Caki2 (cell line): ENCODE data around the gene JARID2. TPM values are rescaled to one million over a fixed set of nuclear protein-coding genes. Genes with fewer than 3 reads are reported as not detected.

ENCODE experiments used
- DNase-seq: peaks from one replicate; pipeline ENCODE4 v3.0.0-alpha.2; 2015; ENCODE audit warnings: low read depth
- in situ Hi-C: cut with HindIII; loops from 2 replicates; pipeline ENCODE4 v1.10.0; 2016; ENCODE audit warnings: low sequenced_read_pairs, low pct_unique_long_range_greater_than_20kb, mixed read lengths
- total RNA-seq: library from RNA; depleted of rRNA; stranded (reverse); fragments of >200 nt; shearing (Covaris generic); gene quantifications from 2 replicates; pipeline ENCODE4 v1.2.3, GENCODE V29; 2014; ENCODE audit warnings: low replicate concordance

JARID2 gene
- total RNA-seq, 1 experiment from 2014 or later: 4.9 TPM

DNA sequence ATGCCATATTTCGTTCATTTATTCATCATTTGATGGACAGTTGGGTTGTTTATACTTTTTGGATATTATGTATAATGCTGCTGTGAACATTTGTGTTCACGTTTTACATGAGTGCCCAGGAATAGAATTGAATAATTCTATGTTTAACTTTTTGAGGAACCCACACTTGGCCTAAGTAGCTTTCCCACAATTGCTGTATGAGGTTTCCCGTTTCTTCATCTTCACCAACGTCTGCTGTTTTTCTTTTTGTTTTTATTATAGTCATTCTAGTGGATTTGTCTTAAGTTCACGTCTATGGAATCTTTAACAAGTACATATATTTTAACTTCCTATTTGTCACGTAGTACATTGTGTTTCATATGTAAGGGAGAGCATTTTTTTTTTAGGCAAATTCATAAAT lies 110.3 kb downstream of the JARID2 start:
- in situ Hi-C loops: no loop called here
- no peak for DNase-seq

DNA sequence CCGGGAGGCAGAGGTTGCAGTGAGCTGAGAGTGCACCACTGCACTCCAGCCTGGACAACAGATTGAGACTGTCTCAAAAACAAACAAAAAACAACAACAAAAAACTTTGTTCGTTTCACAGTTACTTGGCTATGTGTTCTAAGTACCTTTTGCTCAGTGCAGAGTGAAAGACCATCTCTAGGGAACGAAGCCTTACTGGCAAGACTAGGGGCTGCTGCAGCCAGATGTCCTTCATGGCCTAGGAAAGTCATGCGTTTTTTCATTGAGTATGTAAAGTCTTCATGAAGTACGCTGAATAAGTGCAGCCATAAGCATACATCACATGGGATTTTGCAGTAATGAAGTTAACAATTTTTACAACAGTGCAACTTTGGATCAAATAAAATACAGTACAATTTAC lies 111.1 kb downstream of the JARID2 start:
- DNase-seq: no peak
- in situ Hi-C loops: no loop called here

DNA sequence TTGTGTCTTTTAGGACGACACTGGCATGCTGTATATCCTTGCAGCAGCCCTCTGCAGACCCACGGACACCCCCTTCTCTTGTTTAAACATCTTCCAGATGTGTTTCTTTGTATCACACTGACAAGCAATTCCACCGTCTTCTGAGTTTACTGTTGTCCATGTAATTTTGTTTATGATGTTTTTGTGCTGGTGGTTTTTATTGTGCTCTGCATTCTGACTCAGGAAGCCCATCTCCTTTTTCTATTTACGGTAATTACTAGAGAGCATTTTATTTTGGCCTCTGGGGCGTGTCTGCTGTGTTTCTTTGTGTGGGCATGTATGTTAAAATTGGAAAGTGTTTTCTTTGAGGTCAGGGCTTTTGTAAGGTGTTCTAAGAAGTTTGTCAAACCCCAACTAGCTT lies 111.9 kb downstream of the JARID2 start:
- in situ Hi-C loops: no loop called here
- no peak for DNase-seq

DNA sequence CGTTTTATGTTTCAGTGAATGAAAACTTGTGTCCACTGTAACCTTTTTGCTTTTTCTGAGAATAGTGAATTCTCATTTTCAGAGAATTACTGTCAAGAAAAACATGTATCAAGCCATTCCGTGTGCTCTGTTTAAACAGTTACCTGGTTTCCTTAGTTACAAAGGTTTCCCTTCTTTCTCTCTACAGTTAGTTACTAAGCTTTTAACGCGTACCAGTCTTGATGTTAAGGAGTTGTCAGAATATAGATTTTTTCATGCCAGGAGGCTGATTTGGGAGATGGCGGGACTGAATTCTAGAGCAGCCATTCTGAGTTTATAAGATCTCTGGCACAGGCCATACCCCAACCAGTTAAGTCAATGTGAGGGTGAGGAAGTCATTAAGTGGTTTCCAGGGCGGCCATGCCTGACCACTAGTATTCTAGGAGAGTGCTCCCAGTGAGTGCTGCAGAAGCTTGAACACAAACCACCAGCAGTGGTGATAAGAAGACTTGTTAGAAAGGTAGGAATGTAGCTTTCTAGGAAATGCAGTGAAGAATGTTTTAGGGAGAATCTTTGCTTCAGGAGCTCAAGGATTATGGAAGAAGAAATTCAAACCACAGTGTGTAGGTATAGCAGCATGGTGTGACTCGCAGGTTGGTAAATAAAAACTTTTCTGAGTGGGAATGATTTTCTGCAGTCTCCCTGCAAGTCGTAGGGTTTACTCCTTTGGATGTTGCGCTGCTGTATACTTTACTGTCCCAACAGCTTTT lies 112.9 kb downstream of the JARID2 start:
- DNase-seq: peak; percentile 48
- in situ Hi-C loops: no loop called here

DNA sequence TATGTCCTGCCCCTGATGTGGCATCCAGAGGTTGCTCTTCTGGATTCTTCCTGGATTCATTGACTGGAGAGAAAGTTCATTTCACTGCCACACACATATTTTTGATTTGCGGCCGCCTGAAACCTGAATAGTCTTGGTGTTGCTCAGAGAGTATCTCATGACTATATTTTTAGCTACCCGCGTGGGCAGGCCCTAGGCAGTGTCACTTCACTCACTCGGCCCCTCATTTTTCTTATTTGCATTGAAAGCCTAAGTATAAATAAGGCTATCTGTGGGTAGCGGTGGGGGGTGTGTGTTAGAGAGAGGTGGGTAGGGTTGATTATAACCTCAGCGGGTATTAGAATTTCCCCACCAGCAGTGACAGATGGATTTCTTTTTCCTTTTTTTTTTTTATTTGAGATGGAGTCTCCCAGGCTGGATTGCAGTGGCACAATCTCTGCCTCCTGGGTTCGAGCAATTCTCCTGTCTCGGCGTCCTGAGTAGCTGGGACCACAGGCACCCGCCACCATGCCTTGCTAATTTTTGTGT lies 113.5 kb downstream of the JARID2 start:
- in situ Hi-C loops: no loop called here
- DNase-seq: no peak

DNA sequence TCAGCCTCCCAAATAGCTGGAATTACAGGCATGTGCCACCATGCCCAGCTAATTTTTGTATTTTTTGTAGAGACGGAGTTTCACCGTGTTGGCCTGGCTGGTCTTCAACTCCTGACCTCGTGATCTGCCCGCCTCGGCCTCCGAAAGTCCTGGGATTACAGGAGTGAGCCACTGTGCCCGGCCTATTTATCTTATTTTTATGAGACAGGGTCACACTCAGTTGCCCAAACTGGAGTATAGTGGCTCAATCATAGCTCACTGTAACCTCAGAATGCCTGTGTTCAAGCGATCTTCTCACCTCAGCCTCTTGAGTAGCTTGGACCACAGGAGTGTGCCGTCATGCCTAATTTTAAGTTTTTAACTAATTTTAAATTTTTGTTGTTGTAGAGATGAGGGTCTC lies 114.4 kb downstream of the JARID2 start:
- DNase-seq: no peak
- in situ Hi-C loops: no loop called here

DNA sequence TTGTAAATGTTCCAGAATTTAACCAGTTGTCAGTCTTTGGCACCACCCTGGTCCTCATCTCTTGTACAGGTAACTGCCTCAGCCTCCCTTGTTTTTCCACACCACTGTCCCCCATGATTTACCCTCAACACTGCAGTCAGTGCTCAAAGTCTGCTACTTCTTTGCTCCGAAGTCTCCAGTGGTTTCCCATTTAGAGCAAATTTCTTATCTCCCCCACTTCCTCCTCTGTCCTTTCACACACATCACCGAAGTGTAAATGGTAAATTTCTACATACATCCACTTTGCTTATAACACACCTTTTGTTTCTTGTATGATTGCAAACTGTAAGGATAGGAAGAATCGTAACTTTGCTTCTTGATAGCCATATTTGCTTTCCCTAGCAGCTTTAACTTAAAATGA lies 115.3 kb downstream of the JARID2 start:
- in situ Hi-C loops: no loop called here
- no peak for DNase-seq

DNA sequence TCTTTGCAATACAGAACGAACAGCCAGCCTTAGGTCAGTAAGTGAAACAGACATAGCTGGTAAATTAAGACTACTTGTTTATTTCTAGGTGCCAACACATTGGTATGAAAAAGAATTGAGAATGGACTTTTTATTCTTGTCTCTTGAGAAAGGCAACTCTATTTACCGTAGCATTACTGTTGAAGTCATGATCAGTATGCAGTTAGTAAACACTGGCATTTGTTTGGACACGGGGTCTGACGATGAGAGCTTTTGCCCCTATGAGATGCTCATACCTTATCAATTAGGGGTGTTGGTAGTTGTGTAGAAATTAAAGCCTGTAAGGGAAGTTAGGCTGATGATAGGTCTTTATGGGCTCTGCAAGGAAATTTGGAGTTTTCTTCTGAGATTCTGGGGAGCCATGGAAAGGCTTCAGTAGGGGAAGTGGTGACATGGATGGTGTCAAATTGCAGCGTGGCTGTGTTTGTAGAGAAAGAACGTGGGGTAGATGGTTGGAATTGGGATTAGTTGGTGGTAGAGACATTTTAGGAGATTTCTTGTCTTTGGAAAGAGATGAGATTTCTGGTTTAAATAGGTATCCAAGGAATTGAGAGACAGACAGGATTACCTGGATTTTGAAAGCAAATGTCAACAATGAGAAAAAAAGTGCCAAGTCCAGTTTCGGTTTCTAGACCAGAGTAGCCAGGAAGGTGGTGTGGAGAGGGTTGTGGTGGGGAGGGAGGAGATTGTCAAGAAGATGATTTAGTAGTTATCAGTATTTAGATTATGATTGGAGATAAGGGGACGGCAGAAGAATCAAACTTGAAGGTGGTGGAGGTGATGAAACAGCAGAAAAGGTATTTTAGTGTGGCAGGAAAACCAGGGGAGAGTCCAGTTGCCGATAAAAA lies 116.6 kb downstream of the JARID2 start:
- in situ Hi-C loops: no loop called here

DNA sequence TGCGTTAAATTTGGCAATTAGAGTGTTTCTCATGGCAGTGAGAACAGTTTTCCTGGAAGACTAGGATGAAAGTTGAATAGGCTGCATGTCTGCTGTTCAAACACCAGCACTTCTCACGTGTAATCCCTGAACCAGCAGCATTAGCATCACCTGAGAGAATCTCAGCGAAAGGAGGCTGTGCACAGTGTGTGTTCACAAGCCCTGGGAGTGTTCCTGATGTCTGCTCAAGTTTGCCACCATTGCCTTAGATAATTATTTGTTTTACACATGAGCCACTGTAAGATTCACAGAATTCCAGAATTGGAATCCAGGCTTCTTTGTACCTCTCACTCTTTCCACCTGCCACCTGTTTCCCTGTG lies 117.3 kb downstream of the JARID2 start:
- in situ Hi-C loops: no loop called here
- DNase-seq: no peak

More for the DNA sequence above, 116.6 kb downstream of the JARID2 start:
- no peak for DNase-seq

DNA sequence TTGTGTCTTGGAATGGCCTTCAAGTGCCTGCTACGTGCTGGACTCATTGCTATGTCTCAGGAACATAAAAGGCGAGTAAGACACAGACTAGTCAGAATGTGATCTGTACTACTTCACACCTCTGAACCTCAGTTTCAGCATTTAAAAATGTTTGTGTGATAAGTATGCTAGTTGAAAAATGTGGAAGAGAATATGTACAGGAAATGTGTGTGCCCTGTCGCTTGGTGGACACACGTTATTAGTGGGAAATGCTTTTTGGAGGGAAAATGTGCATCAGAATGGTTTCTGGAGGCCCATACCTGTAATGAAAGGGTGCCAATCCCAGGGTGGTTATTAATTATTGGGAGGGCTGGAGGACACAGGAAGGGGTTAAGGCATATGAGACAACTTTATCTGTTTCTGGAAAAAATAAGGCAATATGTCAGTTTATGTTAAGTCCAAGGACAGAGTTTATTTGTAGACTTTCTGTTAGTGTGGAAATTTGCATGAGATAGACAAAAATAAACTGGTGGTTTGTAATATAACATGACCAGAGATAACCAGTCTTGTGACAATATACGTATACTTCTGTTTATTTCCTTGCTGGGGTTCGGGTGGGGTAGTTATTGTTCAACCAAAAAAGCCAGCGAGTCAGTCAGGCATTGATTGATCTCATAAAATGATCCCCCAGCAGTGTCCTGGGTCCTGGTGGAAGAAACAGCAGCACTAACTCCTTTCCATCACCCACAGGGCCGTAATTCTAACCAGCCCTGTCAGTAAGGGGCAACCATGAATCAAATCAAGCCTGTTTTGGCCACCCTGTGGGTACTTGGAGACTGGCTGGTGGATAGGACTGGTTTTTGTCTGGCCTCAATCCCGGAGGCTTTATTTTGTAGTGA lies 117.9 kb downstream of the JARID2 start:
- no peak for DNase-seq
- in situ Hi-C loops: no loop called here

DNA sequence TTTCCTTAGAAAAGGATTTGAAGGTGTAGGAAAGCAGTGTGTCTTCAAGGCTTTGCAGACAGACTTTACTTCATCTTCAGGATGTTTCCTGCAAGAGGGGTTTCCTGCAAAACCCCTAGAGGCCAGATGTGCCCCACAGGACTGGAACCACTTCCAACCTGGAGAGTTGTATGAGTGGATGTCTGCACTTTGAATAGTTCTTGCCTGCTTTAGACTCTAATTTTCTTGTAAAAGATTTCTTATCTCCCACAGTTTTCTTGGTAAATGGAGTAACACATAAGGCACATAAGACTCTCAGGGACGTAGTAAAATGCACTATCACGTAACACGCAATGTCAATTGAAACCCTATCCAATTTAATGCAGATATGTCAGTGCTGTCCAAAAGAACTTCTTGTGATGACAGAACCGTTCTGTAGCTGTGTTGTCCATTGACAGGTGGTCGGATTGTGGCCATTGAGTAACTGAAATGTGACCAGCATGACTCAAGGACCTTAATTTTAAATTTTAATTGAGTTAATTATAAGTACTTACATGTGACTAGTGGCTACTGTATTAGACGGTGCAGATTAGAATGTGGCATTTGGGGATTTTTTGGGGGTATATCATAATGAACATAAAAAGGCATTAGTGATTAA lies 118.7 kb downstream of the JARID2 start:
- in situ Hi-C loops: no loop called here
- DNase-seq: no peak

DNA sequence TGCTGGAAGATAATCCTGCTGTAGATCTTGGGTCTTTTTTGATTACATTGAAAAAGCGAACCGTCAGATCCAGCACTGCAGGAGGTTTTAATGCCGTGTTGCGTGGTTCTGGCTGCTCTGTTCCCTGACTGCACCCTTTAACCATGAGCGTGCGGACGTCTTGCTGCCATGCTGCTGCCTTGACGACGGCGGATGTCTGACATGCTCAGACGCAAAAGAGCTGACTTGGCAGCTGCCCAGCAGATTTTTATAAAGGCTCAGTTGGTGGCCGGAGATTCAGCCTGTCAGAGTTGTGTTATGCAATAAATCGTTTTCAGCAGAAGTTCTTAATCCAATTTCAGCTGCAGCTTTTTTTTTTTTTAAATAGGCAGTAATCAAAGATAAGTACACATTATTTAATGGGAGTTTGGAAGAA lies 119.4 kb downstream of the JARID2 start:
- DNase-seq: no peak
- in situ Hi-C loops: no loop called here

DNA sequence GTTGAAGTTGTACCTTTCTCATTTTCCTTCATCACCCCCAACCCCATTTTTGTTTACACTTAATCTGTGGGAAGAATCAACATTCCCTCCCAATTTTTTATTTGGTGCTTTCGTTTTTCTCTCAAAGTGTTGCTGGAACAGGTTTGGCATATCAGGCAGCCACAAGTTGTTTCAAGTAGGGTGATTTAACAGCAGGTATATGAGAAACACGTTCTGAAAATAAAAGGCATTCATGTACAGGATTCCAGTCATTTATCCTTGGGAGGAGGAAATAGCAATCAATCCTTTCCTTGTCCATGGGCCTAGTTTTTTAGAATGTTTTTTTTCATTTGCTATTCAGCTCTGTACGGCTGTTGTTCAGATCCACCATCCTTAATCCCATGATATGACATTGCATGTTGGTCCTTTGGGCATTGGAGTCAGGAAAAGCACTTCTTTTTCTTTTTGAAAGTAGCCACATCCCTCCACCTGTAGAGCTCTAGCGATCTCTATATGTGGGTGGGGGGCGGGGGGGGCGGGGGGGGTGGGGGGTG lies 120.2 kb downstream of the JARID2 start:
- no peak for DNase-seq

DNA sequence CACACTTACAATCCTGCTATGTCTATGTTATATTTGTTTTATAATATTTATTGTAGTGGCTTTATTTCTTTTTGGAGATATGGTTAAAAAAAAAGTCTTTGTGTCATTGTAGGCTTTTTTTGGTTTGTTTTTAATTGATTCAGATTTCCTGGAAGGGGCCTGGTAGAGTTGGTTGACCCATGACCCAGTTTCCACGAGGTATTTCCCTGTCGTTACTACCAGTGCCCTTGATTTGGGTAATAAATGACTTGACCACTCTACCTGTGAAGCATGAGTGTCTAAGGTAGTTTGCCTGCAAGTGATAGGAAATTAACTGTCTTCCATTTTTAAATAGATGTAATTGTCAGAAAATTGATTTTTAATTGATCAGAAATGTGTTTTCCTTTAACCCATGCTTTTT lies 121.0 kb downstream of the JARID2 start:
- DNase-seq: no peak
- in situ Hi-C loops: no loop called here

More for the DNA sequence above, 120.2 kb downstream of the JARID2 start:
- in situ Hi-C loops: no loop called here

DNA sequence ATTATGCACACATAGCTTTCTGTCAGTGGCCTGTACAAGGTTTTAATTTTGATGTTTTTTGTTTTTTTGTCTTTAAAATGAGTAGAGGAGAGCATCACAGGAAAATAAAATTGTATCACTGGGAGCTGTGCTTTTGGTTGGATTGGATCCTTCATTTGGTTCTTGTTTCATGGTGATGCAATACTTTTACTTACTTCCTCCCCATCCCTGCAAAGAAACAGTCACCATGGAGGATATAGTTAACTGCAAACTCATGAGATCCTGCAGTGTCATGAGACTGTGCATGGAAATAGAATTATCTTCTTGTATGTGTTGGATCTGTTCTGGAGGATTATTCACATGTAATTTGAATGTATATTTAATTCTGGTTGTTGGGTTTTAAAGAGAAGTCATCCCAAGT lies 122.3 kb downstream of the JARID2 start:
- no peak for DNase-seq

DNA sequence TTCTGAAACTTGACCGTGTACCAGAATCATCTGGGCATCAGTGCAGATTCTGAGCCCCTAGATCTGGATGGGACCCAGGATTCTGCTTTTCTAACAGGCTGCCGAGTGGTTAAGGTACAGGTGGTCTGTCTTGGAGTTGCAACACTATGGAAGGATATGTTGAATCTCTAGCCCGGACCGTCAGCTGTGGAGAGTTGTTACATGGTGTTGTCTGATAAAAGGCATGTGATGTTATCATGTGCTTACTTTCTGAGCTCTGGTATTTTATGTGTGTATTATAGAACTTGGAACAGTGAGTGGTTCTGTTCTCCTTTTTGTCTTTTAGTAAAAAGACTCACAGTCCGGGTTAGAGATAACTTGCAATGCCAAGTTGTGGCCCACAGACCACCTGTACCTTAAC lies 123.0 kb downstream of the JARID2 start:
- no peak for DNase-seq
- in situ Hi-C loops: no loop called here

More for the DNA sequence above, 122.3 kb downstream of the JARID2 start:
- in situ Hi-C loops: no loop called here

DNA sequence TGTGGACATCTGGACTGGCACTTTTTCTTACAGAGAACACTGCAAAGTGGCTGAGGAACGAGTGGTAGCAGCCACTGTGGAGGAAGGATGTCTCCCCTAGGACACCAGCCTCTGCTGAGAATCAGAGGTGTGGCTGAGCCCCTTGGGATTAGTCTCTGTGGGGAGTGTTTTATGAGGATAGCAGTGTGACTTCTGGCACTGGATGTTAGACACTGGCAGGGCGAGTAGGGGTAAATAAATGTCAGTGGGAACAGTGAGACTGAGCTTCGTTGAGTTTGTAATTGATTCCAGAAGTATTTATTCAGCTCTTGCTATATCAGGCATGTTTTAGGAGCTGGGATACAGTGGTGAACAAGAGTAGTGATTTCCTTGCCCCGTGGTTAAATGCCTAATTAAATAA lies 124.0 kb downstream of the JARID2 start:
- in situ Hi-C loops: no loop called here
- no peak for DNase-seq
